Activated naive CD4-positive, alpha-beta T cell treated with anti-CD3 and anti-CD28 coated beads, Interleukin-2, amount 10 ng/mL, durations not matched to agents 5 hours and 36 hours (primary cell): ENCODE measurements around the gene STAC2. TPM values are rescaled to one million over a fixed set of nuclear protein-coding genes. Genes with fewer than 3 reads are reported as not detected.

Experiments
- total RNA-seq, 2 experiments: library from RNA; stranded (reverse); gene quantifications; one replicate each; pipeline ENCODE4 v1.2.3, GENCODE V29; 2021

STAC2 gene, protein sequence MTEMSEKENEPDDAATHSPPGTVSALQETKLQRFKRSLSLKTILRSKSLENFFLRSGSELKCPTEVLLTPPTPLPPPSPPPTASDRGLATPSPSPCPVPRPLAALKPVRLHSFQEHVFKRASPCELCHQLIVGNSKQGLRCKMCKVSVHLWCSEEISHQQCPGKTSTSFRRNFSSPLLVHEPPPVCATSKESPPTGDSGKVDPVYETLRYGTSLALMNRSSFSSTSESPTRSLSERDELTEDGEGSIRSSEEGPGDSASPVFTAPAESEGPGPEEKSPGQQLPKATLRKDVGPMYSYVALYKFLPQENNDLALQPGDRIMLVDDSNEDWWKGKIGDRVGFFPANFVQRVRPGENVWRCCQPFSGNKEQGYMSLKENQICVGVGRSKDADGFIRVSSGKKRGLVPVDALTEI
- not detected for total RNA-seq

DNA sequence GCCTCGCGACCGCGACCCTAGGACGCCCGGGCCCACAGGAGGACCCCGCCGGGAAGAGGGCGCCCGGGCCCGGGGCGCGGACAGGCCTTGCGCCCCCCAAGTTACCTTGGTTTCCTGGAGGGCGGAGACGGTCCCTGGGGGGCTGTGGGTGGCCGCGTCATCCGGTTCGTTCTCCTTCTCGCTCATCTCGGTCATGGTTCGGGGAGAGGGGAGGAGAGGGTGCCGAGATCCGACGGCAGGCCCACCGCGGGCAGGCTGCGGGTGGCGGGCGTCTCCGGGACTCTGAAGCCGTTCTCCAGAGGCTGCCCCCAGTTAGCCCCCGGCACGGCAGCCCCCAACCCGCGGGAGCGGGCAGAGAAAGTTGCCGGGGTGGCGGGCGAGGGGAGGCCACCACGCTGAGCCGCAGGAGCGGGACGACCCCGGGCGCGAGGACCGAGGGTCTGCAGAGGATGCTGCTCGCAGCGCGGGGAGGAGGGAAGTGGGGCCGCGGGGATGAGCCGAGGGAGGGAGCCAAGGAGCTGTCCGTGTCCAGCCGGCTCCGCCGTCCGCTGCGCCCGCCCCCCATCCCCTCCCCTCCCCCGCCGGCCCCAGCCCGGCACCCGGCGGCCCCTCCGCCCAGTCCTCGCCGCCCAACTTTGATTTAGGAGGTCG, at the start of gene STAC2:
Gene STAC2, minus strand, starts transcription at position 638 of the 651 bp plus-strand sequence. Its CDS starts 443 bp downstream, at position 195.

DNA sequence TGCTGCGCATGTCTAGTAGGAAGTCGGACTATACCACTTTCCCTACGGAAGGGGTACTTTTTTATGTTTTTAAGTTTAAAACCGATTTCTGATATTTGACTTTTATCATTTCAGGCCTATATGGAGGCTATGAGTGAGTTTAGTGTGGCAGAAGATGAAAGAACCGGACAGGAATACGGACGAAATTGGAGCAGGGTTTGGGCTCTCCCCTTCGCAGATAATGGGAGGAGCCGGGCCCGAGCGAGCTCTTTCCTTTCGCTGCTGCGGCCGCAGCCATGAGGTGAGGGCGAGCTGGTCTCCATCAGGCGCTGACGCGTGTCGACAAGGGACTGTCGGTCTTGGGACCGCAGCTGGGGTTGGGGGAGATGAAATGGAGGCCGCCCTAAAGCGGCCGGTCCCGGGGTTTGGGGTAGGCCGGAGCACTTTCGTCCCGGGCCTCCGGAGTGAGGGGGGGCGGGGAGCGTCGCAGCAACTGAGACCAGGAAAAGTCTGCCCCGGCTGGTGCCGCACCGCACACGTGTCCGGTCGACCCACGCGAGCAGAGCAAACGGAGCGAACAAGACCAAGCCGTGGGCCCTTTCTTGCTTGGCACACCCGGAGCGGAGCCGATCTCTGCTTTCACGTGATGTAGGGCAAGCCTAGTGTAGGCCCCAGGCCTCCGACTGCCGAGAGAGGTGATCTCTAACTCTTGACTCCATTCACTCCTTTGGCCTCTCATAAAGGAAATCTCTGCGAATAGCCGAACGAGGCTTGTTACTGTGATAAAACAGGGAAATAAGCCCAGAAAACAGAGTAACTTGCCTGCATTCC, 25.5 kb downstream of the STAC2 start, which contains the start of gene RPL19:
Gene RPL19, plus strand, starts transcription at position 214 of the 810 bp plus-strand sequence. Its CDS starts 62 bp downstream, at position 276.

DNA sequence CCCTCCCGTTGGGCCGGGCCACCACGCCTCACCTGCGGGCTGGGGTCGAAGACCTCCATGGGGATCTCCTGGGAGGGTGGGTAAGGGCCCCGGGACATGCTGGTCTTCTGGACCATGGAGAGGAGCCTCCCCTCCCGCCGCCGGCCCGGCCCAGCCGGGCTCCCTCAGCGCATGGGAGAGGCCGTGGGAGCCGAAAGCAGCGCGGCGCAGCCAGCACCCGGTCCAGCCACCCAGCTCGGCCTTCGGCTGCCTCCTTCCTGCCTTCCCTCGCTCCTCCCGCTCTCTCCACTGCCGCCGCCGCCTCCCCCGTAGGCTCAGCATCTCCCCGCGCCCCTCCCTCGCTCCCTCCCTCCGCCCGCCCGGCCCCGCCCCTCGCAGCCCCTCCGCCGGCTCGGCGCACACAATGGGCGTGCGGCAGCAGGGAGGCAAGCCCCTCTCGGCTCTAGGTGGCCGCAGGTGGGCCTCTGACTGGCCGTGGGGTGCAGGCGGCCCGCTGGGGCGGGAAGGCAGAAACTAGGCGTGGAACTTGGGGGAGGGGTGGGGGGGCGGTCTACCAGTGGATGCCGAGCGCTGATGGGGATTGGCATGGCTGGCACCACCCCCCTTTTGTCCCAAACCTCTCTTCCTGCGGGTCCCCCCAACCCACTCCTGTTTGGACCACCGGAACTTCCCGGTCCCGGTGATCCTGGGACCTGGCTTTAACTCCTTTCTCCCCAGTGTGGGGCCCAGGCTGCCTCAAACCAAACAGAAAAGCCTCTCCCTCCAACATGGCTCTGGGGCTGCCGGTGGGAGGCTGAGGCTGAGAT, 28.2 kb downstream of the STAC2 start, which contains the start of gene CACNB1:
Gene CACNB1, minus strand, starts transcription at position 290 of the 806 bp plus-strand sequence. Its CDS starts 174 bp downstream, at position 116.

DNA sequence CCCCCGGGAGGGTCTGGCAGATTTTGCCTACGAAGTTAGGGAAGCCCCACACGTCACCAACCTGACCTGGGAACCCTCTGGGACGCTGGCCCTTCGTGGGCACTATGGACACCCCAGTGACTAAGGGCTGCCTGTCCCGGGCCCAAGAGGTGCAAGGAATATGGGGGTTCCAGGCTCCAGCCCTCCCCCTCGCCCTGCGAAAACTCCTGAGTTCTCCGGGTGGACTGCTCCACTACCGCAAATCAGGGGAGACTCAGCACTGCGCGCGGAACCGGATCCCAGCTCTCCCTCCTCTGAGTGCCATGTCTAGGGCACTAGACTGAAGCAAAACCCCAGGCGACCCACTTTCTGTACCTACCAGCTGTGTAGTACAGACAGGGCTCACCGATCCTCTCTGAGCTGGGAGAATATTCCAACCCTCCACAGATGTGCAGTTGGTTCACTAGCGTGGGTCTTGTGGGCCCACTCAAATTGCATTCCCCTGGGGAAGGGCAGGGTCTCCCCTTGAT, 59.9 kb downstream of the STAC2 start, which contains the start of gene ARL5C:
Gene ARL5C, minus strand, starts transcription at position 321 of the 509 bp plus-strand sequence. CDS start 401 bp downstream, outside the sequence.

Other genes starting within 250 kb of the STAC2 start
- 10 to 100 TPM; 13.4 to 15.8 TPM for gene PLXDC1, start 74.3 kb downstream of the STAC2 start, total RNA-seq
- not detected for gene ARL5C, start 59.8 kb downstream of the STAC2 start, total RNA-seq
- 10 to 100 TPM; 17.1 to 23.6 TPM for gene CACNB1, start 28.3 kb downstream of the STAC2 start, total RNA-seq
- 1,000 to 10,000 TPM; 2,662 to 2,703 TPM for gene RPL19, start 25.7 kb downstream of the STAC2 start, total RNA-seq
- gene FBXL20, start 175.7 kb upstream of the STAC2 start, total RNA-seq = 10 to 100 TPM; 15.8 to 16.1 TPM
- 10 to 100 TPM; 47.1 to 50.5 TPM for gene MED1, start 225.3 kb upstream of the STAC2 start, total RNA-seq
- gene CDK12, start 235.5 kb upstream of the STAC2 start, total RNA-seq = 10 to 100 TPM; 77.1 to 78.3 TPM